Measurements from ENCODE around the gene FPR1.
"Not testable (repeated sequence)": the region's sequence is repeated elsewhere in the genome, so short reads cannot be mapped to it uniquely, and the experiment has no call there.

Gene FPR1

GRCh38 chr19:51779181-51779580 is 27.5 kb upstream of the FPR1 start:
- no peak for DNase-seq

GRCh38 chr19:51777570-51778462 is 26.1 kb upstream of the FPR1 start:
- DNase-seq: peak; percentile 86

GRCh38 chr19:51776561-51776960 is 24.9 kb upstream of the FPR1 start:
- DNase-seq: not testable (repeated sequence)

- no peak for DNase-seq
These were observed 21.3 kb upstream of the FPR1 start for GRCh38 chr19:51772977-51773376.

- no peak for DNase-seq
These were observed 19.9 kb upstream of the FPR1 start for GRCh38 chr19:51771376-51772130.

GRCh38 chr19:51766461-51766860 is 14.8 kb upstream of the FPR1 start:
- DNase-seq: no peak

GRCh38 chr19:51765086-51765485 is 13.4 kb upstream of the FPR1 start:
- DNase-seq: no peak

- DNase-seq: no peak
These were observed 10.0 kb upstream of the FPR1 start for GRCh38 chr19:51761696-51762095.

GRCh38 chr19:51760697-51761356 is 9.1 kb upstream of the FPR1 start, which contains the start of gene FPR2:
FPR2 (plus strand) TSS chr19:51761180; CDS start chr19:51768659, 7,479 bp downstream.
- no peak for DNase-seq

GRCh38 chr19:51755571-51755970 is 3.9 kb upstream of the FPR1 start:
- DNase-seq: no peak

GRCh38 chr19:51754770-51755169 is 3.1 kb upstream of the FPR1 start:
- no peak for DNase-seq

GRCh38 chr19:51754109-51754508 is 2.4 kb upstream of the FPR1 start:
- DNase-seq: no peak

GRCh38 chr19:51750400-51751094 is 1.1 kb downstream of the FPR1 start:
- no peak for DNase-seq

GRCh38 chr19:51749979-51750378 is 1.7 kb downstream of the FPR1 start:
- DNase-seq: no peak

GRCh38 chr19:51746731-51747130 is 4.9 kb downstream of the FPR1 start:
- DNase-seq: no peak

GRCh38 chr19:51743405-51743804 is 8.3 kb downstream of the FPR1 start:
- no peak for DNase-seq

- DNase-seq: no peak
These were observed 8.9 kb downstream of the FPR1 start for GRCh38 chr19:51742789-51743188.

- DNase-seq: no peak
These were observed 11.3 kb downstream of the FPR1 start for GRCh38 chr19:51740356-51740755.

GRCh38 chr19:51739466-51740213 is 12.0 kb downstream of the FPR1 start:
- DNase-seq: no peak

GRCh38 chr19:51738523-51738922 is 13.2 kb downstream of the FPR1 start:
- DNase-seq: not testable (repeated sequence)

- no peak for DNase-seq
These were observed 13.8 kb downstream of the FPR1 start for GRCh38 chr19:51737924-51738323.

- no peak for DNase-seq
These were observed 14.3 kb downstream of the FPR1 start for GRCh38 chr19:51737389-51737788.
